HG03064 (cell line): ENCODE measurements around the gene BMPR1B.
"Not testable (repeated sequence)": the region's sequence is repeated elsewhere in the genome, so short reads cannot be mapped to it uniquely, and the experiment has no call there.

Experiments
- ATAC-seq: cut with Tn5 transposase; IDR thresholded peaks from one replicate; pipeline ENCODE4 v1.9.1; 2021; ENCODE audit warnings: low read depth; ENCODE audit not compliant: unreplicated experiment

Gene BMPR1B

GRCh38 chr4:95017305-95018064 lies 259.7 kb downstream of the BMPR1B start:
- no peak for ATAC-seq

DNA sequence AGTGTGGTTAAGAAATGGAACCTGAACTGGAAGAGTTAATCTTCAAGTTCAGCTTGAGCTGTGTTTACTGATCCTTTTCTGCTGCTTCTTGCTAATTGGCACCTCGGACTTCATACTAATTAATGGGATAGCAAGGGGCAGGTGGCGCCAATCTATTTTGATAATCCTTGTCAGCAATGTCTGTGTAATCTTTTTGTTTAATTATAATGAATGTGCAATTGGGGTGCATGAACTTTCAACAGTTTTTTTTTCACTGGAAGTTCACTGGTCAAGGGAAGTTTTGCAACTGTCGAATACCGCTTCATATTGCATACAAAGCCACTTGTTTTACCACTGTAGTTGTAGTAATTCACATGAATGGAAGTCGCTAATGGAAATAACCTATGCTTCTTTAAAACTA lies 261.0 kb downstream of the BMPR1B start:
- ATAC-seq = no peak

DNA sequence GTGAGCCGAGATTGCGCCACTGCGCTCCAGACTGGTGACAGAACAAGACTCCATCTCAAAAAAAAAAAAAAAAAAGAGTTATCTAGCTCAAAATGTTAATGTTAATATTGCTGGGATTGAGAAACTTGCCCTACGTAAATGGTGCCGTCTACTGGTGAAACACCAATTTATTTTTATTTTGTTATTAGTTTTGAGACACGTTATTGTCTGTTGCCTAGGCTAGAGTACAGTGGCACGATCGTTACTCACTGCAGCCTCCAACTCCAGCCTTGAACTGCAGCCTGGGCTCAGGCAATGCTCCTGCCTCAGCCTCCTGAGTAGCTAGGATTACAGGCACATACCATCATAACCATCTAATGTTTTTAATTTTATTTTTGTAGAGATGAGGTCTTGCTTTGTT lies 262.8 kb downstream of the BMPR1B start:
- ATAC-seq = no peak

DNA sequence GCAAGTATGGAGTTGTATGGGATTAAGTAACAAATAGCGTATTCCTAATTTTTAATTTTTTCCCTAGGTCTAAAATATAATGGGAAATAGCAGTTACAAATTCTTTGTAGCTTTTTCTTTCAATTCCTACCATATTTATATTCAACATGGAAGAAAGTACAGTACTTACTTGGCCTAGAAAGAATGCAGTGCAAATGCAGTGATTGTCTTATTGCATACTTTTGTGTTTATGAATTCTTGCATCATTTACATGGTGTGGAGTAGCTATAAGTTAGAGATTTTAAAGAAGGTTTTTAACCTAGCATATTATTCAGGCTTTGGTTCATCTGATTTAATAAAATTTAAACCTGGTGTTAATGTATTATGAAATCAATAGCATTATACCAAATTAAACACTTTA lies 263.3 kb downstream of the BMPR1B start:
- no peak for ATAC-seq

- no peak for ATAC-seq
Measured at GRCh38 chr4:95023110-95023509, 265.4 kb downstream of the BMPR1B start.

GRCh38 chr4:95027905-95028618 lies 270.3 kb downstream of the BMPR1B start:
- ATAC-seq = no peak

DNA sequence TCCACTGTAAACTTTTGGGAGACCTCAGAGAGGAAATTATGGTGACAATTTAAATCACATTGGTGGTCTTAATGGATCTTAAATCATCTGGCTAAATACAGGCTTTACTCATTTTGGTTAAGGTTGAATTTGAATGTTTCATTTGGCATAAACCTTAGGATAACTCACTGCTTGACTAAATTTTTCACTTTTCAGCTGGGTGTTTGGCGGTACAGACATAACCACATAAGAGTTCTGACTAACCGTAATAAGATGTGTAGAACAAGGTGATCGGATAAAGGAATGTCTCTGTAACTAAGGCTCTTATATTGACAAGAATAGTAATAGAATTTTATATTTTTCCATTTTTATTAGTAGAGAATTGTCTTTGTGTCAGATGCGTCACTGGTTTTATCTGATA lies 281.0 kb downstream of the BMPR1B start:
- no peak for ATAC-seq

GRCh38 chr4:95044324-95044837 lies 286.6 kb downstream of the BMPR1B start:
- no peak for ATAC-seq

- ATAC-seq = no peak
Measured at GRCh38 chr4:95045429-95045828, 287.7 kb downstream of the BMPR1B start.

DNA sequence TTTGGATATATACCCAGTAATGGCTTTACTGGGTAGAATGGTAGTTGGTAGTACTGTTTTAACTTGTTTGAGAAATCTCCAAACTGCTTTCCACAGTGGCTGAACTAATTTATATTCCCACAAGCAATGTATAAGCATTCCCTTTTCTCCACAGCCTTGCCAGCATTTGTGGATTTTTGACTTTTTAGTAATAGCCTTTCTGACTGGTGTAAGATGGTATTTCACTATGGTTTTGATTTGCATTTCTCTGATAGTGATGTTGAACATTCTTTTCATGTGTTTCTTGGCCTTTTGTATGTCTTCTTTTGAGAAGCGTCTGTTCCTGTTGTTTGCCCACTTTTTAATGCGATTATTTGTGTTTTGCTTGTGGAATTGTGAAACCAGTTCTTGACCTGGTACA lies 290.5 kb downstream of the BMPR1B start:
- ATAC-seq = no peak

DNA sequence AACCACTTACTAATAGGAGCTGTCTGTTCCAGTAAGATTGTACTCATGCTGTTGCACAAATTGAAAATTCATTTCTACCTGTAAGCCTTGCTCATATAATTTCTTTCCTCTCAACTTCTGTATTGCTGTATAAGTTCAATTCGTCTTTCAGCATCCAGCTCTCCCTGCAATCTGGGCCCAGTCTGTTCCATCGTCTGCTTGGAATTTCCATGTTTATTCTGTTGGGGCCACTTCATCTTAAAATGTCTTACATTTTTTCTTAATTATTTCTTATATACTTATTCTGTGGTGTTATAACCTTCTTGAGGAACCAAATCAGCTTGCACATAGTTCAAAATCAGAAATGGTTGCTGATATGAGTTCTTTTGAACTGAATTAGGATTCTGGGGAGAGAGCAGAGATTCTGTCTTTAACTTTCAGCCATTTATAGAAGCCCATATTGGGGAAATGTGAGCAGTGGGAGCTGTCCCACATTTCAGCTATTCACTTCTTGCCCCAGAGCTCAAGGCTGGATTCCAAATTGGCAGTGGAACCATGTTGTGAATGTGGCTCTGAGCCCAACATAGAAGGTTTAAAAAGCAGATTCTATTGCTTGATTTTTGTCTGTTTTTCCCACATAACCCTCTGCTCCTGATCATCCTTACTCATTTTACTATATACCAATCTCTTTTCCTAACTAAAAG lies 291.9 kb downstream of the BMPR1B start:
- no peak for ATAC-seq

DNA sequence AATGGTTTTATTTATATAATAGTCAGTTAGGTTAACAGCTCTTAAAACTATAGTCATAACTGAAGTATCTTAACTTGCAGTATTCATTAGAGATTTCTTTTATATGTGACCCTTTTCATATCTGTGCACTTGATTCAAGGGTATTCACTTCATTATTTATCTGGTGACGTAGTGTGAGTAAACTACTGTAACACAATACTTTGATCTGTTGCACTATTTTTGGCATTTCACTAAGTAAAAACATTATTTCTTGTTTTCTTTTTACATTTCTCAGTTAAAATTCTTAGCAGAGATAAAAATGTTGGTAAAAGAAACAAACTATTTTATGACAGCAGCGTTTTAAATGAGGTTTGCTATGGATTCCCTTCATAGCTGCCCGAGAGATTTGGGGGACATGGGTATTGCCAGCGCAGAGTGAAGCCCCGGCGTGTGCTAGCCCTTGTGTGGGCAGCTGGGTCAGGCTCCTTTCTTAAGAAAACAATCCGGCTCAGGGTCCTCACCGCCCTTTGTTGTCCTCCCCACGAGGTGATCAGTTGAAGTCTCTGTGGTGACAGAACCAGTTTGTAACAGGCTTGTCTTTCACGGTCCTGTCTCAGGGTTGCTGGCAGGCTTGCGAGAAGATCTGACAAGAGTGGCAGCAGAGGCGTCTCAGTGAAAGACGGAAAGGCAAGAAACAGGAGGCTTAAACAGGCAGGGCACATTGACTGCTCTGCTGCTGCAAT lies 293.4 kb downstream of the BMPR1B start:
- no peak for ATAC-seq

GRCh38 chr4:95051702-95052020 lies 293.9 kb downstream of the BMPR1B start:
- ATAC-seq = no peak

DNA sequence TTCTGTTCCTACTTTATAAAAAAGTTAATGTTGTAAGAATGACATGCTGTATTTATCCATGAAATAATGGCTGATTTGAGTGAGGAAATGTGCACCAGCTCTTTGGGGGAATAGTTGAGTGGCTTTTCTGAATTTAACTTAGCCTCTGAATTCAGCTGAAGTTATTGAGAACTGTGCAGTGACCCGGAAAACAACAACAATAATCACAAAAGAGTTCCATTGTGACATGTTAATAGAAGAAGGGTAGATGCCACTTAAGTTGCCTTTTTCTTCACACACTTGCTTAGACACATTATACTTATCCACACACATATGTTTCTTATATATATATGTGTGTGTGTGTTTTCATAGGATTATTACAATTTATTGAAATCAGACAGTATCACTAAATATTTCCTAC lies 301.2 kb downstream of the BMPR1B start:
- no peak for ATAC-seq

- no peak for ATAC-seq
Measured at GRCh38 chr4:95059663-95060062, 301.9 kb downstream of the BMPR1B start.

GRCh38 chr4:95061220-95061619 lies 303.5 kb downstream of the BMPR1B start:
- no peak for ATAC-seq

- not testable (repeated sequence) for ATAC-seq
Measured at GRCh38 chr4:95061801-95062200, 304.0 kb downstream of the BMPR1B start.

GRCh38 chr4:95066050-95066449 lies 308.3 kb downstream of the BMPR1B start:
- no peak for ATAC-seq

DNA sequence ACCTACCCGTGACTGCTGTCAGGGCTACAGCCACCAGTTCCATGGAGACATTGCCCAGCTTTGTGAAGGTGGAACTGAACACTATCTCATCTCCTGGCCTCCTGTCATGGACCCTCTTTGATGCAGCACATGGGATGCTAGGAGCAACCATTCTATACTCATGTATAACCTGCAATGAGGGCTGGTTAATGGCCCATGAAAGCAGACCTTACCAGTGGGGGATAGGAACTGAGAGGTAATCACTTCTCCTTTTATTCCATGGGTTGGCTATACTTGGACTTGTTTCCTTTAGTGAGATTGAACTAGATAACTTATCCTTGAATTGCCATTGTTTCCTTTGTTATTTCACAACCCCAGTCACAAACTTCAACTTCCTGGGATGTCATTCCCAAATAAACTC lies 310.6 kb downstream of the BMPR1B start:
- ATAC-seq = no peak

DNA sequence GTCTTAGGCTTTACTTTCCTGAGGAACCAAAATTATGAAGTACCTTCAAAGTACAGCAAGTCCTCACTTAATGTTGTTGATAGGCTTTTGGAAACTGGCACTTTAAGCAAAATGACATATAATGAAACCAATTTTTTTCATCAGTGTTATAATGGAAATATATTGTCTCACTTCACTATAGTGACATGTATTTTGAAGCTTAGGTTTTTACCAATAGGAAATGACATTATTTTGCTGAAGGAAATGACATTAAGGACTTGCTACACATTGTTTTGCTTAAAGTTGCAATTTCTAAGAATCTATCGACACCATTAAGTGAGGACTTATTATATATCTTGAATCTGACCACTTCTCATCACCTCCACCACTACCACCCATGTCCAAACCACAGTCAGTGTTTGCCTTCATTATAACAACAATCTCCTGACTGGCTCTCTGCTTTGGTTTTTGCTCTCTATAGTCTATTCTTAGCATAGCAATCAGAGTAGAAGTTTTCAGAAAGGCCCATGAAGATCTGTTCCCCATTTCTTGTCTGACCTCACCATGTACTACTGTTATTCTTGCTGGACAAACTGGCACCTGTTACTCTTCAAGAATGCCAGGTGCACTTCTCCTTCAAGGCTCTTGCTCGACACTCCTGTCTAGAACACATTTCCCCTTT lies 311.2 kb downstream of the BMPR1B start:
- ATAC-seq = no peak
